Fibroblast of skin of left quadriceps (primary cell): Measurements from ENCODE around the gene CTNNA2.
"Not testable (repeated sequence)": the region's sequence is repeated elsewhere in the genome, so short reads cannot be mapped to it uniquely, and the experiment has no call there.

Experiments used
- DNase-seq, 2 experiments: peaks; one replicate each; pipeline ENCODE4 v3.0.0-alpha.2; 2013; ENCODE audit warnings: low read depth in 2 of 2

Gene CTNNA2

GRCh38 chr2:80075719-80076118, 562.9 kb downstream of the CTNNA2 start:
- no peak for DNase-seq

GRCh38 chr2:80078290-80079036, 565.6 kb downstream of the CTNNA2 start:
- no peak for DNase-seq

GRCh38 chr2:80080957-80081356, 568.1 kb downstream of the CTNNA2 start:
- peak; percentile 32 to 38 for DNase-seq

GRCh38 chr2:80086831-80087230, 574.0 kb downstream of the CTNNA2 start:
- DNase-seq: peak; percentile 69 to 72

- no peak for DNase-seq
These were observed 578.4 kb downstream of the CTNNA2 start for GRCh38 chr2:80091237-80091636.

- no peak for DNase-seq
These were observed 579.6 kb downstream of the CTNNA2 start for GRCh38 chr2:80092474-80092873.

- not testable (repeated sequence) for DNase-seq
These were observed 585.7 kb downstream of the CTNNA2 start for GRCh38 chr2:80098503-80098902.

GRCh38 chr2:80102026-80102425, 589.2 kb downstream of the CTNNA2 start:
- peak; percentile 77 to 80 for DNase-seq

- DNase-seq: peak; percentile 68 to 70
These were observed 592.3 kb downstream of the CTNNA2 start for GRCh38 chr2:80105015-80105640.

- no peak for DNase-seq
These were observed 598.3 kb downstream of the CTNNA2 start for GRCh38 chr2:80111185-80111584.

- DNase-seq: no peak
These were observed 599.9 kb downstream of the CTNNA2 start for GRCh38 chr2:80112790-80113189.

GRCh38 chr2:80113399-80113798, 600.5 kb downstream of the CTNNA2 start:
- no peak for DNase-seq

- DNase-seq: no peak
These were observed 602.0 kb downstream of the CTNNA2 start for GRCh38 chr2:80114812-80115211.

- no peak for DNase-seq
These were observed 604.5 kb downstream of the CTNNA2 start for GRCh38 chr2:80117401-80117800.

GRCh38 chr2:80120866-80121265, 608.0 kb downstream of the CTNNA2 start:
- DNase-seq: no peak

- no peak for DNase-seq
These were observed 609.8 kb downstream of the CTNNA2 start for GRCh38 chr2:80122675-80123074.

- peak; percentile 15 to 19 for DNase-seq
These were observed 613.8 kb downstream of the CTNNA2 start for GRCh38 chr2:80126596-80127189.

GRCh38 chr2:80128080-80128479, 615.2 kb downstream of the CTNNA2 start:
- DNase-seq: no peak

- no peak for DNase-seq
These were observed 619.4 kb downstream of the CTNNA2 start for GRCh38 chr2:80132281-80132680.

GRCh38 chr2:80135001-80135400, 622.1 kb downstream of the CTNNA2 start:
- no peak for DNase-seq

- DNase-seq: no peak
These were observed 623.5 kb downstream of the CTNNA2 start for GRCh38 chr2:80136338-80136737.

GRCh38 chr2:80139001-80139400, 626.1 kb downstream of the CTNNA2 start:
- no peak for DNase-seq
